HG02870 (cell line): ENCODE measurements around the gene SLC9A7.

Experiments
- ATAC-seq: cut with Tn5 transposase; IDR thresholded peaks from one replicate; pipeline ENCODE4 v1.9.1; 2021; ENCODE audit warnings: mild to moderate bottlenecking, moderate library complexity; ENCODE audit not compliant: unreplicated experiment

Gene SLC9A7

DNA sequence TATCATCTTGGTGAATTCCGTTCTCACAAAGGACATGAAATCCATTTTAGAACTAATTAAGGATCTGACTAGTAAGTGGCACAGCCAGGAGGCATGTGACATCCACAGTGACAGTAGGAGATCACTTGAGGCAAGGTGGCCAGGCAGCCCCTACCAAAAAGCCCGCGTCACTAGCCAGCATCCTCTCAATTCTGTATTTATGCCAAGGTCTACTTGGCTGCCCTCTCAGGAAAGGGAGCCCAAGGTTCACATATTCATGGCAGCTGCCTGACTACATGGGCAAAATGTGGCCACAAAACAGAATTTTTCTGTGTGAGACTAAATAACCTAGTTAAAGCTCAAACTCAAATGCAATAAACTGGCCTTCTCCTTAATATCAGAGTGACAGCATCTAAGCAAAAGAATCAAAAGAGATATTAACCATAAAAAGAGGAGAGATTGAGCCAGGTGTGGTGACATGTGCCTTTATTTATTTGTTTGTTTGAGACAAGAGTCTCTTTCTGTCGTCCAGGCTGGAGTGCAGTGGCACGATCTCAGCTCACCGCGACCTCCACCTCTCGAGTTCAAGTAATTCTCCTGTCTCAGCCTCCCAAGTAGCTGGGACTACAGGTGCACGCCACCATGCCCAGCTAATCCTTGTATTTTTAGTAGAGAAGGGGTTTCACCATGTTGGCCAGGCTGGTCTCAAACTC lies 51.5 kb downstream of the SLC9A7 start:
- no peak for ATAC-seq

DNA sequence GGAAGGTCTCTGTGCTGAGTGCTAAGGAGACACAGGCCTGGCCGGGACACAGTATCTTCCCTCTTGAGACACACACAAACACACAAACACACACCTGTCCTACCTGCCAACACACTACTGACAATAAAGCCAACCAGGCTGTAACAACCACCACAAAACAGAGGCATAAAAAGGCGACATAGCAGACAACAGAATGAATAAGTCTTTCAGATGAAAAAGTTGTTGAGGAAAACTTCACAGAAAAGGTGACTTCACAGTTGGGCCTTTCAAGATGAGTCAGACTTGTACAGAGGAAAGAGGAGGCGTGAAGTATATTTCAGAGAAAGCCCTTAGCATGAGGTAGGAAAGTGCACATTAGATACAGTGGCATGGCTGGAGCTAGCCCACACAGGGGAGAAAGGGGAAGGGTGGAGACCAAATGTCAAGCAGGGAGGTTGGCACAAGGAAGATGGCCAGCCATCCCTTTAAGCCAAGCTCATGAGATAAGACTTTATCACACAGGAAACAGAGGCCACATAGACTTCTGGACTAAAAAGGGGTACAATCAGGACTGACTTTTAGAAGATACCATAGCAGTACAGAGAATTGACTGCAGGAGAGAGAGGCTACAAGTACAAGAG lies 54.0 kb downstream of the SLC9A7 start:
- ATAC-seq = peak; percentile 94

- no peak for ATAC-seq
Measured at GRCh38 chrX:46703980-46704379, 54.9 kb downstream of the SLC9A7 start.

GRCh38 chrX:46698691-46699090 lies 60.2 kb downstream of the SLC9A7 start:
- ATAC-seq = no peak

DNA sequence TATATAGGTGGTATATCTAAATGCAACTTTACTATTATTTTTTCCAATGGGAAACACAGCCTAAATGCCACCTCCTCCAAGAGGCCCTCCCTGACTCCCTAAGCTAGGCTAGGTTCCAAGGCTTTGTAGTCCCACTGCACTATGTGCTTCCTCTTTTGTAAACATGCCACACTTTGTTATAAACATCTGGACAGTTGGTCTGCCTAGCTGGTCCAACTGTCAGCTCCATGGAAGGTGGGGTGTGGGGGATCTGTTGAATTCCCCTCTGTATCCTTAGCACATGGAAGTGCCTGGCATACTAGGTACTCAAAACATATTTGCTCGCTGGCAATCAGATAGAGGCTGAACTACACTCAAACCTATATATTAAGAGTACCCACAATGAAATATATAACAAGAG lies 63.4 kb downstream of the SLC9A7 start:
- ATAC-seq = no peak

DNA sequence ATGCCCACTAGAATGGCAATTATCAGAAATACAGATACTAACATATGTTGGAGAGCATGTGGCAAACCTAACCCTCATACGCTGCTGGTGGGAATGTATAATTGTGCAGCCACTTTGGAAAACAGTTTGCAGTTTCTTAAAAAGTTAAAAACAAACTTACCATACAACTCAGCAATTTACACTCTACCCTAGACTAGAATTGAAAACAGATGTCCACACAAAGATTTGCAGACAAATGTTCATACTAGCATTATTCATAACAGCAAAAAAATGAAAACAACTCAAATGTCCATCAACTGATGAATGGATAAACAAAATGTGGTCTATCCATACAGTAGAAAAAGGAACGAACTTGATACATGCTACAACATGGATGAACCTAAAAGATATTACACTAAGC lies 64.4 kb downstream of the SLC9A7 start:
- no peak for ATAC-seq

DNA sequence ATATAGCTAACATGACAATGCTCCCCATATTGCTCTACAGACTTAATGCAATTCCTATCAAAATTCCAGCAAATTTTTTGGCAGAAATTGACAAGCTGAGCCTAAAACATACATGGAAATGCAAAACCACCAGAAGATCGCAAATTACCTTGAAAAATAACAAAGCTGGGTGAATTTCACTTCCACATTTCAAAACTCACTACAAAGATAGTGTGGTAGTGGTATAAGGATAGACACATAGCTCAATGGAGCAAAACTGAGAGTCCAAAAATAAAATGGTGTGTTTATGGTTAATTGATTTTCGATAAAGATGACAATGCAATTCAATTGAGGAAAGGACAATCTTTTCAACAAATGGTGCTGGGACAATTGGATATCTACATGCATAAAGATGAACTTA lies 65.8 kb downstream of the SLC9A7 start:
- ATAC-seq = no peak

DNA sequence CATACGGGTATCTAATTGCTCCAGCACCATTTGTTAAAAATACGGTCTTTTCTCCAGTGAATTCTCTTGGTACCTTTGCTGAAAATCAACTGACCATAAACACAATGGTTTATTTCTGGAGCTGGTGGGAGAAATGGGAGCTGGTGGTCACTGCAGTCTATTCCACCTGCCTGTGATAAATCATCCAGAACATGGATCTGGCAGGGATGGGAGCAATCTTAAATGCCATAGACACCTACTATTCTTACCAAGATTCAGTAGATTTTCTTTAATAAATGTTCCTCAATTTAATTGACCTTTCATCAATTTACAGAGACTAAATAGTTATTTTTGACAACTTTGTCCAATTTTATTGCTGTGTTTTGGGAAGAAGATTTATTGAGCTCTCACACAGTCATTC lies 68.1 kb downstream of the SLC9A7 start:
- no peak for ATAC-seq

DNA sequence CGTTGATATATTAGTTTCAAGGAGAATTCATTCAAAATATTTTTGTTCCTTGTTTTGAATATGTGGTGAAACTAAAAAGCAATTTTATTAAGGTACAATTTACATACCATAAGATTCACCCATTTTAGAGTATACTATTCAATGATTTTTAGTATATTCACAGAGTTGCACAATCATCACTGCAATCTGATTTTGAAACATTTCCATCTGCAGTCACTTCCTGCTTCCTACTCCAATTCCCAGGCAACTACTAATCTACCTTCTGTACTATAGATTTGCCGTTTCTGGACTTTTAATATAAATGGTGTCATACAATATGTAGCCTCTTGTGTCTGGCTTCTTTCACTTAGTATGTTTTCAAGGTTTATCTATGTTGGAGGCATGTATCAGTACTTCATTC lies 71.3 kb downstream of the SLC9A7 start:
- ATAC-seq = no peak

DNA sequence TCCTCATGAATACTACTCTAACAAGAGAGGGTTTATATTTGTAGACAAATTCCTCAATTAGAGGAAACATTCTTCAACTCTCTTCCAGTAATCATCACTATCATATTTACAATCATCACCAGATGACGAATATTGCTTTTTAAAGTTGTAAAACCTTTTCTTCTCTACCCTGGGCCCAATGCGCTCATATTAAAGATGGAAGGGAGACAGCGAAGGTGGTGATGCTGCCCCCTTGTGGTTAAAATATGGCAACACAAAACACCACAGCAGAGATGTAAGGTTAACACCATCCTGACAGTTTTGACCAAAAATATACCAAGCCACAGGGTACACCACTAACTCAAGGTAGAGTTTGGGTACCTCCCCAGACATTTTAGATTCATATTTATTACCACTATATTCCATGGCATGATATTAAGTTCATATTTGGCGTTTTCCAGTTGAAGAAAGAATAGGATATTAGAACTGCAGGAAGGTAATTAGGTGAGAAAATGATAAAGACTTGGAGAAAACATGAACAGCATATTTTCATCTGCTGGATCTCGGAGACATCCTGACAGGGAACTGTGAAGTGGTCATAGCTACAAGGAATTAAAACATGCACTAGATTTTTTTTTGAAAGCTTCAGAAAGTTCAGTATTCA lies 72.8 kb downstream of the SLC9A7 start:
- ATAC-seq = peak; percentile 61

DNA sequence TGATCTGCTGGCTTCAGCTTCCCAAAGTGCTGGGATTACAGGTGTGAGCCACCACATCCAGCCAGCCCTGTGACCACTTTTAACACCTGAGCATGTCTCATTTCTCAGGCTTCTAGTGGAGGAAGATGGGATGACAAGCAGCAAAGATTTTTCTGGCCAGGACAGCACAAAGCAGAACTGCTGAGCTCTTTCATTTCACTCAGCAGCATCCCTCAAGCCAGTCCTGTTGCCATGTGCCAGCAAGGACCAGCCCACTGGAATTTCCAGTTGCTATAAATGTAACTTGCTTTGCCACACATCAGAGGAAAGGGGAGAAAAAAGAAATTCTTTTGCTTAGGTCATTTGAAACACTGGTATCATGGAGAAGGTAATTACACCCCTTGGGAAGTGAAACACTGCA lies 75.9 kb downstream of the SLC9A7 start:
- ATAC-seq = no peak

GRCh38 chrX:46681849-46682248 lies 77.1 kb downstream of the SLC9A7 start:
- ATAC-seq = no peak

GRCh38 chrX:46678232-46678631 lies 80.7 kb downstream of the SLC9A7 start:
- ATAC-seq = no peak

DNA sequence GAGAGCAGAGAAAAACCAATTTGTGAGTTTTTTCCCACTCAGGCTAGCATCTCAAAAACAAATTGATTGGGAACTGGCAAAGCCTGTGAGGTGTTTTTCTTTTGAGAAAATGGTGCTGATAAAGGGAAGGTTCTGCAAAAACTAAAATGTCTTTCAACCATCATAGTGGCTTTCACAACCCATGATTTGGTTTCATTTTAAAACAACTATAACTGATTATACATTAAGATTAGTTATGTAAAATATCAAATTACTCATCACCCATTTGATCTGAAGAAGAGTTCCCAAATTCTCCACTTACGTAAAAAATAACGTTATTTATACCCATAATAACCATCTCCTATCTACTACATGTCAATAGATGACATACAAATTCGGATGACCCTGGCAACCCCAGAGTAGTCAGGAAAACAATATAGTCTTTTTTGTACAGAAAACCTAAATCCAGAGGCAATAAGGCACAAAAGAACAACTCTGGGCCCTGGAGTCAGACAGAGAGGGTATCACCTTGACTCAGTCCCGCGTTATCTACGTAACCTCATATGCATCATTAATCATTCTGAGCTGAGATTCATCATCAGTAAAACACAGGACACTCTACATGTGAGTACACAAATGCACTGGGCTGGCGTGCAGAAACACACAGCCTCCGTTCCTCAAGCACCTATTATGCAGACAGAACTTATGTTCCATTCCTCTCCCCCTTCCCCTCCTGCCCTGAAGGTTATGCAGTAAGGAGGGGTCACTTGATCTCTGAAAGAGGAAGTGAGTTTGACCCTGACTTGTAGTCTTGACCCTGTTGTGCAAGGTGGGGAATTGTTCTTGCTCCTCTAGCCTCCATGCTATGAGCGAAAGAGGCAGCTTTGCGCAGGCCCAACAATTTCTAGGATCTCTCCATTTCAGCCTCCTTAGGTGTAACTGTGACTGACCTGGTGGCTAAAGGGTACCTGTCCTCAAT lies 82.2 kb downstream of the SLC9A7 start:
- no peak for ATAC-seq

- ATAC-seq = no peak
Measured at GRCh38 chrX:46673620-46674359, 85.1 kb downstream of the SLC9A7 start.

DNA sequence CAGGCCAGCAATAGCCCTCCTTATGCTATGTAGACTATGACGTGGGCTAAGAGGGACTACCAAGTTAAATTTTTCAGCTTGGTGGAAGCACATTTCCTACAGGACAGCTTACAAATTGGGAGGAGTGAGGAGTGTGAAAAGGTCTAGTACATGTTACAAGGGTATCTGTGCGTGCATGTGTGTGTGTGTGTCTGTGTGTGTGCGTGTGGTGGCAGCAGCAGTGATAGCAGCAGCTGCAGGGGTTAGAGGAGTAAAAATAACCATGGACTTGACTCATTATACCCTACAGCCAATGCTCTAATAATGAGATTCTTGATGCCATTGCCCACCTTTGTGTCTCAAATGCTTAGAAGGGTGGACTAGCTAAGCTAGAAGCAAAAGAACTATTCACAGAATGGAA lies 88.6 kb downstream of the SLC9A7 start:
- no peak for ATAC-seq

DNA sequence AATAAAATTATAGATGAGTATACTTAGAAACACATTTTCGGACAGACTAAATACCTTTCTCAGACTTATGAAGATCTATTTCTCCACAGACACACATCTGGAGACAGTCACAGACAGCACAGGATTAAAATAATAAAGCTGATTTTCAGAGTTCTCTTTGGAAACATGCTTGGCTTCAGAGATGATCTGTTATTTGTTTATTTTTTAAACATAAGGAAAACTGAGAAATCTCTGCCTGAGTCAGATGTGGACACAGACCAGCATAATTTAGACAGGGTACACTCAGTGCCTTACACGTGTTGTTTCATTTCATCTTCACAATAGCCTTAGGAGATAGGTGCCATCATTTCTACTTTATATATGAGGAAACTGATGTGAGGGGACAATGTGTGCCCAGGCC lies 92.1 kb downstream of the SLC9A7 start:
- no peak for ATAC-seq

DNA sequence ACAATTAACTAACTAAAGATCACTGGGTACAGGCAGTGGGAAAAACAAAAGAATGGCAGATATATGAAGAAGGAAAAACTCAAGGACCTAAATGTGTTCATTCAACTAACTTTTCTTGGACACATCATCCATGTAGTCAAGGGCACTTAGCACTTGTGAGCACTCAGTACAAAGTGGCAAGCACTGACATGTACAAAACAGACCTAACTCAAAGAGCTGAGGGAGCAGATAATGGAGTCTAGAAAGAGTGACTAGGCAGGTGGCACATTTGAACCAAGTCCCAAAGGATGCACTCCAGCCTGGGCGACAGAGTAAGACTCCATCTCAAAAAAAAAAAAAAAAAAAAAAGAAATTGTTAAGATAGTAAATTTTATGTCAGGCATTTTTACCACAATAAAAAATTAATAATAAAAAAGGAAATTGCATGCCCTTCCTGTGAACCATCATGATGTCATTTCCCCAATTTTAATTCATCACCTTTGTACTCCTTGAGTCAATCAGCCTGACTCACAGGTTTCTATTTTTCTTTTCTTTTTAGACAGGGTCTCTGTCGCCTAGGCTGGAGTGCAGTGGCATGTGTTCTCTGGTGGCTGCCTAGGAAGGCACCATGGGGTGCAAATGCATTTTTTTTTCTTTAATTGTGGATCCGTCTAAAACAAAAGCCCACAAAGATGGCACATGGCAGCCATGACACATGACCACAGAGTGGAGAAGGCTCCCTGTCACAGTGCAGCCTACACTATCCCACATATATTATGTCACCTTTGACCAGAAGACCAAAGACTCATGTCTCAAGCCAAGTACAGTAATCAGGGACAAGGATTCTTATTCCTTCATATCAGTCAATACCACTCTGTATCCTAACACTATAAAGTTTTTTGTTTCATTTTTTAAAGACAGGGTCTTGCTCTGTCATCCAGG lies 93.4 kb downstream of the SLC9A7 start:
- ATAC-seq = no peak

- no peak for ATAC-seq
Measured at GRCh38 chrX:46662188-46662958, 96.5 kb downstream of the SLC9A7 start.
